ENCODE measurements around the gene C9orf43. TPM values are rescaled to one million over a fixed set of nuclear protein-coding genes. Genes with fewer than 3 reads are reported as not detected.
"Not testable (repeated sequence)": the region's sequence is repeated elsewhere in the genome, so short reads cannot be mapped to it uniquely, and the experiment has no call there.

Gene C9orf43
- total RNA-seq, 4 donors from 2014 or later = 0.59 to 1.3 TPM; not detected in 2

DNA sequence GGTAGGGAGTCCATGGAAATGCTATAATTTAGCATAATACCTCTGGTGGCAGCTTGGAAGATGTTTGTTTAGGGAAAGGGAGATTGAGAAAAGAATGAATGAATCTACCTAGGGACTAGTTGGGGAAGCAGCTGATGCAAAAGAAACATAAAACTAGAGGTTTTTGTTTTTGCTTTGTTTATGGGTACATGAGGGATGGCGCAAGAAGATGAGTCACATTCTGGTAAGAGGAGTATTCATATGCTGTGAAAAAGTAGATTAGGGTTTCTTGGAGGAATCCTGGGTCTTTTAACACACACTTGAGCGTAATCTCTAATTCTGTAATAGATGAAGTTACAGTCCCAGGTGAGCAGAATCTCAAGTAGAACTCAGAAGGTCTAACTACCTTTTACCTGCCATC lies 17.1 kb downstream of the C9orf43 start:
- Histone ChIP-seq H3K4me1 (no peaks in the 10 kb centered on the region), H3K9me3 (no peaks in the 10 kb centered on the region), H3K36me3 (no peaks in the 10 kb centered on the region), H3K4me3 (no peak overlapping the region), H3K27ac (no peak overlapping the region), H3K27me3 (no peaks in the 10 kb centered on the region)
- 91 to 92% methylated on average over 2 of the region's 2 CpGs for WGBS, 2 donors
- TF ChIP-seq POLR2A (IDR thresholded peaks at IDR 0.05) (no peak), EP300 (IDR thresholded peaks at IDR 0.05) (no peak)
- TF ChIP-seq, protein P1, sequence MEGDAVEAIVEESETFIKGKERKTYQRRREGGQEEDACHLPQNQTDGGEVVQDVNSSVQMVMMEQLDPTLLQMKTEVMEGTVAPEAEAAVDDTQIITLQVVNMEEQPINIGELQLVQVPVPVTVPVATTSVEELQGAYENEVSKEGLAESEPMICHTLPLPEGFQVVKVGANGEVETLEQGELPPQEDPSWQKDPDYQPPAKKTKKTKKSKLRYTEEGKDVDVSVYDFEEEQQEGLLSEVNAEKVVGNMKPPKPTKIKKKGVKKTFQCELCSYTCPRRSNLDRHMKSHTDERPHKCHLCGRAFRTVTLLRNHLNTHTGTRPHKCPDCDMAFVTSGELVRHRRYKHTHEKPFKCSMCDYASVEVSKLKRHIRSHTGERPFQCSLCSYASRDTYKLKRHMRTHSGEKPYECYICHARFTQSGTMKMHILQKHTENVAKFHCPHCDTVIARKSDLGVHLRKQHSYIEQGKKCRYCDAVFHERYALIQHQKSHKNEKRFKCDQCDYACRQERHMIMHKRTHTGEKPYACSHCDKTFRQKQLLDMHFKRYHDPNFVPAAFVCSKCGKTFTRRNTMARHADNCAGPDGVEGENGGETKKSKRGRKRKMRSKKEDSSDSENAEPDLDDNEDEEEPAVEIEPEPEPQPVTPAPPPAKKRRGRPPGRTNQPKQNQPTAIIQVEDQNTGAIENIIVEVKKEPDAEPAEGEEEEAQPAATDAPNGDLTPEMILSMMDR (IDR thresholded peaks at IDR 0.05) = no peak
- no peak for DNase-seq (ENCODE audit: low spot score in 2 of 2)

- 85 to 92% methylated on average over 1 of the region's 1 CpG for WGBS, 2 donors
- H3K9me3 ChIP-seq = no peaks in the 10 kb centered on the region
- TF ChIP-seq POLR2A (IDR thresholded peaks at IDR 0.05) (no peak), EP300 (IDR thresholded peaks at IDR 0.05) (no peak)
- TF ChIP-seq, protein P1 (IDR thresholded peaks at IDR 0.05) = no peak
- no peaks in the 10 kb centered on the region for H3K4me1 ChIP-seq
- H3K36me3 ChIP-seq = no peaks in the 10 kb centered on the region
- H3K27ac ChIP-seq = peak overlapping the region in 1 of 4 donors; percentile 2
- H3K4me3 ChIP-seq = no peak overlapping the region
- DNase-seq (ENCODE audit: low spot score in 2 of 2) = no peak
- H3K27me3 ChIP-seq = no peaks in the 10 kb centered on the region
These were observed 17.6 kb downstream of the C9orf43 start for GRCh38 chr9:113428062-113428615.

DNA sequence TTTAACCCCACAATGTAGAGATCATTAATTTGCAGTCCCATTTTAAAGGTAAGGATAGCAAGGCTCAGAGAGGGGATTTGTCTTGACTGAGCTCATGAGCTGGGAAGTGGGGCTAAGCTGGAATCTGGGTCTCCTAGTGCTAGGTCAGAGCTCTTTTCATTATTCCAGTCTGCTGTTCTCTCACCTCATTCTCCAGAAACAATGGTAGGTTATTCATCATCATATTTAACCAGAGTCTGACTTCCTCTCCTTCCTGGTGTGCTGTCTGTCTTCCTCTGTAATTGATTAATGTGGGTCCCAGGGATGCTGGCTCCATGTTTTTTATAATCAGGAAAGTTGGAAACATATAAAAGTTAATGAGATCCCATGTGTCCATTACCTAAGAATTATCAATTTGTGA lies 20.6 kb downstream of the C9orf43 start:
- H3K4me1 ChIP-seq = no peaks in the 10 kb centered on the region
- TF ChIP-seq, protein P1 (IDR thresholded peaks at IDR 0.05) = no peak
- TF ChIP-seq EP300 (IDR thresholded peaks at IDR 0.05) (no peak), POLR2A (IDR thresholded peaks at IDR 0.05) (no peak)
- H3K4me3 ChIP-seq = no peak overlapping the region
- H3K27ac ChIP-seq = no peak overlapping the region
- H3K9me3 ChIP-seq = no peaks in the 10 kb centered on the region
- no peak for DNase-seq (ENCODE audit: low spot score in 2 of 2)
- no peaks in the 10 kb centered on the region for H3K36me3 ChIP-seq
- no peaks in the 10 kb centered on the region for H3K27me3 ChIP-seq

DNA sequence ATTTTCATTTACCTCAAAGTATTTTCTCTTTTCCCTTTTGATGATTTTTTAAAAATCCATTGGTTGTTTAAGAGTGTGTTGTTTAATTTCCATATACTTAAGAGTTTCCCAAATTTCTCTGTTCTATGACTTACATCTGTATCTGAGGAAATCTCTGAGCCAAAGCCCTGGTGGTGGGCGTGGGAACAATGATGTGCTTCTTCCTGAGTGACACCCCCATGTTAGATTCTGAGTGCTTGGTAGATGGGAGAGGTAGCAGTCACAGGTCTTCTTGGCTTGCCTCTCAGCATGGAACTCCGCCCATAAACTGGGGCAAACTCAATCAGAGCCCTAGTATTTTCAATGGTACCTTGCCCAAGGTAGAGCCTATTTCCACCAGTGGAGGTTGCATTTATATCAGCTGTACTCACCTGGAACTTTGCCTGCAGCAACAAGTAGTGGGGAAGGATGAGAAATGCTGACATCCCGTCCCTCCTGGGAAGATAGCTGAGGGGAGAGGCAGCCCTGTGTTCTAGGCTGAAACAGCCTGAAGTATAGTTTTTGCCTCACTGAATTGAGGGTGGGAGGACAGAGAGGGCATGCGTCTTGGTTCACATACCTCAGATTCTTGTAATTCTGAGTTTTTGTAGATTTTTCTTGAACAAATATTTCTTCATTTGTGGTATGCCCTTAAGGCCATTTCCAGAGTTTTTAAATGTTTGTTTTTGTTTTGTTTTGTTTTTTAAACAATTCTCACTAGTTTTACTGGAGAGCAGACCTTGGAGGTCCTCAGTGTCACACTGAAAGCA lies 26.4 kb downstream of the C9orf43 start:
- Histone ChIP-seq H3K9me3 (no peaks in the 10 kb centered on the region), H3K4me3 (no peak overlapping the region), H3K4me1 (no peaks in the 10 kb centered on the region), H3K27ac (no peak overlapping the region), H3K36me3 (no peaks in the 10 kb centered on the region), H3K27me3 (no peaks in the 10 kb centered on the region)
- DNase-seq (ENCODE audit: low spot score in 2 of 2) = no peak
- TF ChIP-seq POLR2A (IDR thresholded peaks at IDR 0.05) (no peak), EP300 (IDR thresholded peaks at IDR 0.05) (no peak)
- TF ChIP-seq, protein P1 (IDR thresholded peaks at IDR 0.05) = no peak
- 58 to 65% methylated on average over 4 of the region's 4 CpGs for WGBS, 2 donors

DNA sequence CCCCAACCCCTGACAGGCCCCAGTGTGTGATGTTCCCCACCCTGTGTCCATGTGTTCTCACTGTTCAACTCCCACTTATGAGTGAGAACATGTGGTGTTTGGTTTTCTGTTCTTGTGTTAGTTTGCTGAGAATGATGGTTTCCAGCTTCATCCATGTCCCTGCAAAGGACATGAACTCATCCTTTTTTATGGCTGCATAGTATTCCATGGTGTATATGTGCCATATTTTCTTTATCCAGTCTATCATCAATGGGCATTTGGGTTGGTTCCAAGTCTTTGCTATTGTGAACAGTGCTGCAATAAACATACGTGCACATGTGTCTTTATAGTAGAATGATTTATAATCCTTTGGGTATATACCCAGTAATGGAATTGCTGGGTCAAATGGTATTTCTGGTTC lies 27.2 kb downstream of the C9orf43 start:
- 83 to 95% methylated on average over 1 of the region's 1 CpG for WGBS, 2 donors
- H3K27me3 ChIP-seq; DNase-seq (ENCODE audit: low spot score in 2 of 2); H3K36me3 ChIP-seq; H3K27ac ChIP-seq; H3K9me3 ChIP-seq; H3K4me3 ChIP-seq; H3K4me1 ChIP-seq: not testable (repeated sequence)

Data from tibial nerve (tissue), 4 donors.